ENCODE measurements around the gene PPP2R3A. TPM values are rescaled to one million over a fixed set of nuclear protein-coding genes. Genes with fewer than 3 reads are reported as not detected.
"Not testable (repeated sequence)": the region's sequence is repeated elsewhere in the genome, so short reads cannot be mapped to it uniquely, and the experiment has no call there.

PPP2R3A gene
- polyA plus RNA-seq, 1 experiment, result 7.4 TPM

- no peak for DNase-seq (ENCODE audit: low read depth)
- no peak for TF ChIP-seq CTCF (IDR thresholded peaks at IDR 0.05; ENCODE audit: insufficient read depth, low read depth, low read length)
- Histone ChIP-seq H3K4me3 (ENCODE audit: low read depth, low read length) (no peak overlapping the region), H3K27me3 (ENCODE audit: control insufficient read depth, insufficient read depth, low read length) (no peaks in the 10 kb centered on the region), H3K36me3 (ENCODE audit: control insufficient read depth, insufficient read depth, low read length) (no peaks in the 10 kb centered on the region)
- ChIA-PET POLR2A (no interaction called here), CTCF (interaction anchor here (0.6 to 3.4 kb wide), 9 partner anchors 16 to 941 kb away, joined by 3 to 29 read pairs (median 4); partner anchors contain the start of genes NCK1 and STAG1)
Measured at GRCh38 chr3:136074546-136075170, 109.1 kb downstream of the PPP2R3A start.

GRCh38 chr3:136075218-136075808, 109.8 kb downstream of the PPP2R3A start:
- ChIA-PET POLR2A (interaction anchor here (0.7 kb wide), 1 partner anchor 370 kb away, joined by 3 read pairs; no protein-coding TSS in a partner anchor), CTCF (interaction anchor here (0.7 to 3.4 kb wide), 8 partner anchors 15 to 941 kb away, joined by 3 to 29 read pairs (median 4); partner anchors contain the start of genes NCK1, SLC35G2 and STAG1)
- DNase-seq (ENCODE audit: low read depth), result no peak
- H3K27me3 ChIP-seq (ENCODE audit: control insufficient read depth, insufficient read depth, low read length), result no peaks in the 10 kb centered on the region
- no peaks in the 10 kb centered on the region for H3K36me3 ChIP-seq (ENCODE audit: control insufficient read depth, insufficient read depth, low read length)
- no peak overlapping the region for H3K4me3 ChIP-seq (ENCODE audit: low read depth, low read length)
- TF ChIP-seq CTCF (IDR thresholded peaks at IDR 0.05; ENCODE audit: insufficient read depth, low read depth, low read length), result peak; percentile 84

GRCh38 chr3:136075811-136076210, 110.3 kb downstream of the PPP2R3A start:
- no peaks in the 10 kb centered on the region for H3K27me3 ChIP-seq (ENCODE audit: control insufficient read depth, insufficient read depth, low read length)
- H3K4me3 ChIP-seq (ENCODE audit: low read depth, low read length), result no peak overlapping the region
- CTCF ChIA-PET, result interaction anchor here (0.7 to 3.4 kb wide), 7 partner anchors 15 to 940 kb away, joined by 3 to 29 read pairs (median 4); partner anchors contain the start of genes SLC35G2 and STAG1
- DNase-seq (ENCODE audit: low read depth), result no peak
- POLR2A ChIA-PET, result interaction anchor here (0.7 kb wide), 1 partner anchor 369 kb away, joined by 3 read pairs; no protein-coding TSS in a partner anchor
- no peaks in the 10 kb centered on the region for H3K36me3 ChIP-seq (ENCODE audit: control insufficient read depth, insufficient read depth, low read length)
- no peak for TF ChIP-seq CTCF (IDR thresholded peaks at IDR 0.05; ENCODE audit: insufficient read depth, low read depth, low read length)

- TF ChIP-seq CTCF (IDR thresholded peaks at IDR 0.05; ENCODE audit: insufficient read depth, low read depth, low read length), result peak; percentile 58
- H3K4me3 ChIP-seq (ENCODE audit: low read depth, low read length), result no peak overlapping the region
- no peaks in the 10 kb centered on the region for H3K27me3 ChIP-seq (ENCODE audit: control insufficient read depth, insufficient read depth, low read length)
- ChIA-PET CTCF (interaction anchor here (0.7 to 2.5 kb wide), 8 partner anchors 9 to 935 kb away, joined by 3 to 12 read pairs (median 4); partner anchors contain the start of genes MSL2 and STAG1), POLR2A (interaction anchor here (0.5 to 0.7 kb wide), 3 partner anchors 257 to 616 kb away, joined by 3 to 5 read pairs (median 3); no protein-coding TSS in a partner anchor)
- no peak for DNase-seq (ENCODE audit: low read depth)
- H3K36me3 ChIP-seq (ENCODE audit: control insufficient read depth, insufficient read depth, low read length), result no peaks in the 10 kb centered on the region; the same call in 1 of the 2 replicates
Measured at GRCh38 chr3:136078421-136079364, 113.2 kb downstream of the PPP2R3A start.

- H3K27me3 ChIP-seq (ENCODE audit: control insufficient read depth, insufficient read depth, low read length); DNase-seq (ENCODE audit: low read depth); H3K36me3 ChIP-seq (ENCODE audit: control insufficient read depth, insufficient read depth, low read length); POLR2A ChIA-PET; H3K4me3 ChIP-seq (ENCODE audit: low read depth, low read length); CTCF ChIA-PET: not testable (repeated sequence)
Measured at GRCh38 chr3:136083641-136084382, 118.3 kb downstream of the PPP2R3A start.

GRCh38 chr3:136085067-136085466, 119.5 kb downstream of the PPP2R3A start:
- H3K27me3 ChIP-seq (ENCODE audit: control insufficient read depth, insufficient read depth, low read length); DNase-seq (ENCODE audit: low read depth); H3K4me3 ChIP-seq (ENCODE audit: low read depth, low read length); POLR2A ChIA-PET; H3K36me3 ChIP-seq (ENCODE audit: control insufficient read depth, insufficient read depth, low read length); CTCF ChIA-PET: not testable (repeated sequence)

All from BJ (cell line).